Neural cell (in vitro differentiated cells): Measurements from ENCODE around the gene NUDT1. TPM values are rescaled to one million over a fixed set of nuclear protein-coding genes. Genes with fewer than 3 reads are reported as not detected.

ENCODE experiments used
- H2AFZ ChIP-seq: fragments of 200-600, 300-800 bp; sonication (generic), shearing (Covaris generic); 2 replicates; pipeline ENCODE4 v1.6.0; 2014; ENCODE audit warnings: low read depth, mild to moderate bottlenecking, antibody characterized with exemption, low read length, moderate library complexity
- H3F3A ChIP-seq: fragments of 200-600 bp; shearing (Covaris generic); 2 replicates; pipeline ENCODE4 v1.6.1; 2016; ENCODE audit warnings: mild to moderate bottlenecking, moderate library complexity, mixed read lengths, antibody characterized with exemption, low read length; ENCODE audit not compliant: insufficient read depth, poor library complexity, severe bottlenecking
- H3K27ac ChIP-seq: fragments of 200-600, 300-800 bp; sonication (generic), shearing (Covaris generic); 2 replicates; pipeline ENCODE4 v1.5.1; 2014; ENCODE audit warnings: mild to moderate bottlenecking, low read length, moderate library complexity
- H3K27me3 ChIP-seq: fragments of 300-800, 200-600 bp; sonication (generic), shearing (Covaris generic); 2 replicates; pipeline ENCODE4 v1.6.0; 2014; ENCODE audit warnings: mild to moderate bottlenecking, low read depth, low read length, moderate library complexity; ENCODE audit not compliant: insufficient read depth
- H3K36me3 ChIP-seq: fragments of 300-800, 200-600 bp; sonication (generic), shearing (Covaris generic); 2 replicates; pipeline ENCODE4 v1.5.1; 2014; ENCODE audit warnings: mild to moderate bottlenecking, antibody characterized with exemption, low read length, moderate library complexity; ENCODE audit not compliant: insufficient read depth
- H3K4me2 ChIP-seq: fragments of 300-800, 200-600 bp; sonication (generic), shearing (Covaris generic); 2 replicates; pipeline ENCODE4 v1.6.0; 2014; ENCODE audit warnings: mild to moderate bottlenecking, low read length
- H3K4me3 ChIP-seq: fragments of 300-800, 200-600 bp; sonication (generic), shearing (Covaris generic); 2 replicates; pipeline ENCODE4 v1.5.1; 2014; ENCODE audit warnings: mild to moderate bottlenecking, low read length, moderate library complexity
- H3K79me2 ChIP-seq: fragments of 200-600 bp; shearing (Covaris generic); replicated peaks from 2 replicates; pipeline ENCODE4 v1.6.0; 2014; ENCODE audit warnings: mild to moderate bottlenecking, low read length, moderate library complexity; ENCODE audit not compliant: insufficient read depth
- H3K9ac ChIP-seq: fragments of 300-800, 200-600 bp; sonication (generic), shearing (Covaris generic); 2 replicates; pipeline ENCODE4 v1.6.1; 2016; ENCODE audit warnings: mild to moderate bottlenecking, low read length, mixed read lengths
- H3K9me2 ChIP-seq: fragments of 200-600 bp; shearing (Covaris generic); 2 replicates; pipeline ENCODE4 v1.6.1; 2016; ENCODE audit warnings: mild to moderate bottlenecking, low read length, mixed read lengths; ENCODE audit not compliant: insufficient read depth
- H3K9me3 ChIP-seq: fragments of 200-600, 300-800 bp; sonication (generic), shearing (Covaris generic); 2 replicates; pipeline ENCODE4 v1.6.1; 2016; ENCODE audit warnings: mild to moderate bottlenecking, mixed run types, low read length, moderate library complexity, mixed read lengths
- H4K20me1 ChIP-seq: fragments of 200-600 bp; shearing (Covaris generic); 2 replicates; pipeline ENCODE4 v1.6.1; 2016; ENCODE audit warnings: mild to moderate bottlenecking, mixed run types; ENCODE audit not compliant: insufficient read depth
- EP300 ChIP-seq: fragments of 450-650 bp; conservative IDR thresholded peaks from 2 replicates; pipeline ENCODE4 v1.6.1; 2014; ENCODE audit warnings: antibody characterized with exemption, mild to moderate bottlenecking, moderate library complexity; ENCODE audit not compliant: poor library complexity, severe bottlenecking
- EZH2 ChIP-seq: fragments of 200-600, 300-800 bp; shearing (Covaris generic), sonication (generic); IDR thresholded peaks from 2 replicates; pipeline ENCODE4 v1.6.1; 2014; ENCODE audit warnings: antibody characterized with exemption, low read length, borderline replicate concordance, mild to moderate bottlenecking; ENCODE audit not compliant: insufficient read depth, poor library complexity, severe bottlenecking
- MXI1 ChIP-seq: fragments of 450-650 bp; conservative IDR thresholded peaks from 2 replicates; pipeline ENCODE4 v1.6.1; 2014; ENCODE audit warnings: antibody characterized with exemption, mild to moderate bottlenecking; ENCODE audit not compliant: poor library complexity, severe bottlenecking
- POLR2AphosphoS5 ChIP-seq: IDR thresholded peaks from 2 replicates; pipeline ENCODE4 v1.6.1; 2012
- RAD21 ChIP-seq: fragments of 450-650 bp; conservative IDR thresholded peaks from 2 replicates; pipeline ENCODE4 v1.6.1; 2014; ENCODE audit warnings: antibody characterized with exemption, mild to moderate bottlenecking, moderate library complexity
- REST ChIP-seq: IDR thresholded peaks from 2 replicates; pipeline ENCODE4 v1.6.1; 2012; ENCODE audit warnings: borderline replicate concordance
- SMC3 ChIP-seq: fragments of 450-650 bp; conservative IDR thresholded peaks from 2 replicates; pipeline ENCODE4 v1.6.1; 2014; ENCODE audit warnings: antibody characterized with exemption, mild to moderate bottlenecking, moderate library complexity; ENCODE audit not compliant: poor library complexity
- TAF1 ChIP-seq: IDR thresholded peaks from 2 replicates; pipeline ENCODE4 v1.6.1; 2012; ENCODE audit warnings: low read depth
- polyA plus RNA-seq: library from polyadenylated mRNA; depleted of rRNA; stranded (reverse); fragments of >200 nt; gene quantifications from 2 replicates; pipeline ENCODE4 v1.2.3, GENCODE V29; 2014
- TF ChIP-seq, protein P1 (sequence below): fragments of 450-650 bp; IDR thresholded peaks from 2 replicates; pipeline ENCODE4 v1.5.1; 2014; ENCODE audit warnings: antibody characterized with exemption, mild to moderate bottlenecking, moderate library complexity; ENCODE audit not compliant: poor library complexity, severe bottlenecking

NUDT1 gene
- polyA plus RNA-seq, 1 donor from 2014 or later: 67.8 TPM

DNA sequence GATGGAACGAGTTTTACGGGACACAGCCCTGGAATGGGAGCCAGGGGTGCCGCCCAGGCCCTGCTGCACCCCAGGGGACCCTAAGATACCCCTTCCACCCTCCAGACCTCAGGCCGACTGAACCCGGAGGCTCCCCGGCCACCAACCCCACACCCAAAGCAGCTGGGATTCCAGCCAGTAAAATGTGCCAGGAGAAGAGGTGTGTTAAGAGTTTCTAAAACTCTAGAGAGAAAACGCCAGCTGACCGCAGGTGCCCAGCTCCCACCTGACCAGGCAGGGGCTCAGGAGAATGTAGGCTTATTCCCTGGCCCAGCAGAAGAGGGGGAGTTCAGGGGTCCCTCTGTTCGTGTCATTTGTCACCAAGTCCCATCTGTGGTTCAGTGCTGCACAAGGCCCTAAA lies 17.5 kb downstream of the NUDT1 start:
- Histone ChIP-seq H3K4me3 (no peak overlapping the region), H3K79me2 (no peaks in the 10 kb centered on the region), H3F3A (no peaks in the 10 kb centered on the region), H3K9me2 (no peaks in the 10 kb centered on the region), H3K9ac (no peak overlapping the region), H3K36me3 (no peaks in the 10 kb centered on the region), H3K27ac (no peak overlapping the region), H4K20me1 (no peaks in the 10 kb centered on the region), H2AFZ (no peak overlapping the region), H3K4me2 (no peak overlapping the region), H3K27me3 (no peaks in the 10 kb centered on the region), H3K9me3 (no peaks in the 10 kb centered on the region)
- TF ChIP-seq RAD21 (no peak), EP300 (no peak), SMC3 (no peak), MXI1 (no peak), REST (no peak), POLR2AphosphoS5 (no peak), EZH2 (no peak), TAF1 (no peak)
- TF ChIP-seq, protein P1, sequence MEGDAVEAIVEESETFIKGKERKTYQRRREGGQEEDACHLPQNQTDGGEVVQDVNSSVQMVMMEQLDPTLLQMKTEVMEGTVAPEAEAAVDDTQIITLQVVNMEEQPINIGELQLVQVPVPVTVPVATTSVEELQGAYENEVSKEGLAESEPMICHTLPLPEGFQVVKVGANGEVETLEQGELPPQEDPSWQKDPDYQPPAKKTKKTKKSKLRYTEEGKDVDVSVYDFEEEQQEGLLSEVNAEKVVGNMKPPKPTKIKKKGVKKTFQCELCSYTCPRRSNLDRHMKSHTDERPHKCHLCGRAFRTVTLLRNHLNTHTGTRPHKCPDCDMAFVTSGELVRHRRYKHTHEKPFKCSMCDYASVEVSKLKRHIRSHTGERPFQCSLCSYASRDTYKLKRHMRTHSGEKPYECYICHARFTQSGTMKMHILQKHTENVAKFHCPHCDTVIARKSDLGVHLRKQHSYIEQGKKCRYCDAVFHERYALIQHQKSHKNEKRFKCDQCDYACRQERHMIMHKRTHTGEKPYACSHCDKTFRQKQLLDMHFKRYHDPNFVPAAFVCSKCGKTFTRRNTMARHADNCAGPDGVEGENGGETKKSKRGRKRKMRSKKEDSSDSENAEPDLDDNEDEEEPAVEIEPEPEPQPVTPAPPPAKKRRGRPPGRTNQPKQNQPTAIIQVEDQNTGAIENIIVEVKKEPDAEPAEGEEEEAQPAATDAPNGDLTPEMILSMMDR: no peak

DNA sequence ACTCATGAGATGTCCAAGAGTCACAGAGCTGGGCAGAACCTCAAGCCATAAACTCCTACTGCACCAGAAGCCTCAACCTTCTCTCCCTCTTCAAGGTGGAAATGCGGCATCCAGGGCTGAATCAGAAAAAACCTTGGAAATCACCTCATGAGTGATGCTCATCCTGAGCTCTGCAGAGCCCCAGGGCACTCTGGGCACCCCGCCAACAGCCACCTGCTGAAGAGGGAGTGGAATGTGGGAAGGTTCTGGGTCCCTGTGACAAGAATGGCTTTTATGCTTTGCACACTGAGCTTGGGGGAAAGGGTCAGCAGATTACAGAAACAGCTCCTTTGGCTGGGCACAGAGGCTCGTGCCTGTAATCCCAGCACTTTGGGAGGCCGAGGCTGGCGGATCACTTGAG lies 18.8 kb downstream of the NUDT1 start:
- no peaks in the 10 kb centered on the region for H3K79me2 ChIP-seq
- no peak overlapping the region for H3K4me3 ChIP-seq
- no peak overlapping the region for H3K9ac ChIP-seq
- no peaks in the 10 kb centered on the region for H4K20me1 ChIP-seq
- no peak overlapping the region for H3K4me2 ChIP-seq
- no peaks in the 10 kb centered on the region for H3K9me3 ChIP-seq
- no peak for TF ChIP-seq SMC3
- TF ChIP-seq, protein P1: no peak
- no peaks in the 10 kb centered on the region for H3K9me2 ChIP-seq
- no peaks in the 10 kb centered on the region for H3F3A ChIP-seq
- no peak overlapping the region for H3K27ac ChIP-seq
- H3K36me3 ChIP-seq: no peaks in the 10 kb centered on the region
- no peak overlapping the region for H2AFZ ChIP-seq
- H3K27me3 ChIP-seq: no peaks in the 10 kb centered on the region
